IMR-90 (cell line): ENCODE data around the gene CD9. TPM values are rescaled to one million over a fixed set of nuclear protein-coding genes. Genes with fewer than 3 reads are reported as not detected.

Experiments
- ATAC-seq: fragments of 200-7000 bp; cut with Tn5 transposase; 2 replicates; pipeline ENCODE4 v1.9.1; 2020; ENCODE audit warnings: low read depth, mild to moderate bottlenecking, moderate library complexity
- BruUV-seq: library from RNA; stranded (reverse); fragments of 400-500 nt; replicated peaks from 2 replicates; lab custom pipeline; 2021; lab: Mats Ljungman, UMichigan
- CTCF ChIA-PET: fragments of 300-600 bp; formaldehyde crosslinking; extraction: SDS; loops from one replicate; lab custom pipeline; 2021; ENCODE audit warnings: antibody characterized with exemption; lab: Yijun Ruan, JAX
- POLR2A ChIA-PET: fragments of 300-600 bp; sonication (Branson Sonifier 250); formaldehyde crosslinking; loops from one replicate; lab custom pipeline; 2022; ENCODE audit warnings: antibody characterized with exemption; ENCODE audit not compliant: unreplicated experiment; lab: Charles Lee
- DNase-seq: peaks from one replicate; pipeline ENCODE4 v3.0.0; 2013
- H2AFZ ChIP-seq: replicated peaks from 2 replicates; pipeline ENCODE3; 2013; ENCODE audit warnings: low read length, mild to moderate bottlenecking; ENCODE audit not compliant: poor library complexity
- H2AK5ac ChIP-seq: 2 replicates; pipeline ENCODE4 v1.6.1; 2013; ENCODE audit warnings: low read depth, low read length, inconsistent platforms
- H2AK9ac ChIP-seq: replicated peaks from 2 replicates; pipeline ENCODE3; 2013; ENCODE audit warnings: mild to moderate bottlenecking, low read depth, low read length, moderate library complexity; ENCODE audit not compliant: poor library complexity
- H2BK120ac ChIP-seq: 2 replicates; pipeline ENCODE4 v1.6.1; 2013; ENCODE audit warnings: low read depth, low read length, inconsistent platforms
- H2BK15ac ChIP-seq: 3 replicates; pipeline ENCODE4 v1.6.1; 2013; ENCODE audit warnings: low read depth, low read length, inconsistent platforms
- H2BK20ac ChIP-seq: 2 replicates; pipeline ENCODE4 v1.6.1; 2013; ENCODE audit warnings: low read depth, mild to moderate bottlenecking, inconsistent platforms, low read length, moderate library complexity
- H2BK5ac ChIP-seq: 2 replicates; pipeline ENCODE4 v1.6.1; 2013; ENCODE audit warnings: mild to moderate bottlenecking, low read depth, low read length, inconsistent platforms; ENCODE audit not compliant: poor library complexity, severe bottlenecking
- H3K14ac ChIP-seq: replicated peaks from 2 replicates; pipeline ENCODE4 v1.6.1; 2013; ENCODE audit warnings: low read depth, low read length, inconsistent platforms
- H3K18ac ChIP-seq: 2 replicates; pipeline ENCODE4 v1.6.1; 2013; ENCODE audit warnings: low read depth, low read length, control low read depth
- H3K23ac ChIP-seq: 2 replicates; pipeline ENCODE4 v1.6.1; 2013; ENCODE audit warnings: low read depth, low read length, inconsistent platforms
- H3K27ac ChIP-seq: 2 replicates; pipeline ENCODE4 v1.5.1; 2013; ENCODE audit warnings: mild to moderate bottlenecking, control low read depth, low read length; ENCODE audit not compliant: insufficient read depth
- H3K27me3 ChIP-seq: 2 replicates; pipeline ENCODE4 v1.6.1; 2013; ENCODE audit warnings: low read length; ENCODE audit not compliant: control insufficient read depth, insufficient read depth
- H3K36me3 ChIP-seq: 2 replicates; pipeline ENCODE4 v1.6.1; 2013; ENCODE audit warnings: low read length, mixed read lengths; ENCODE audit not compliant: control insufficient read depth, insufficient read depth
- H3K4ac ChIP-seq: 2 replicates; pipeline ENCODE4 v1.6.1; 2013; ENCODE audit warnings: low read depth, low read length, inconsistent platforms
- H3K4me1 ChIP-seq: 2 replicates; pipeline ENCODE4 v1.6.1; 2013; ENCODE audit warnings: low read length, mixed read lengths; ENCODE audit not compliant: control insufficient read depth, insufficient read depth
- H3K4me2 ChIP-seq: 2 replicates; pipeline ENCODE4 v1.6.1; 2013; ENCODE audit warnings: low read depth, mild to moderate bottlenecking, control low read depth, low read length, moderate library complexity
- H3K4me3 ChIP-seq: 2 replicates; pipeline ENCODE4 v1.5.1; 2013; ENCODE audit warnings: low read depth, mild to moderate bottlenecking, control low read depth, low read length, moderate library complexity; ENCODE audit not compliant: insufficient read depth
- H3K56ac ChIP-seq: 2 replicates; pipeline ENCODE4 v1.6.1; 2013; ENCODE audit warnings: low read length, inconsistent platforms; ENCODE audit not compliant: insufficient read depth; ENCODE audit errors: extremely low read depth
- H3K79me1 ChIP-seq, 2 experiments: 2 replicates each; pipeline ENCODE4 v1.6.1; 2013; ENCODE audit warnings: low read length in 2 of 2, inconsistent platforms in 1 of 2, low read depth in 1 of 2
- H3K9ac ChIP-seq: 2 replicates; pipeline ENCODE4 v1.6.1; 2013; ENCODE audit warnings: low read depth, low read length, control low read depth
- H3K9me1 ChIP-seq: 2 replicates; pipeline ENCODE4 v1.6.1; 2013; ENCODE audit warnings: low read length, inconsistent platforms; ENCODE audit not compliant: insufficient read depth
- H3K9me3 ChIP-seq: 2 replicates; pipeline ENCODE4 v1.6.1; 2013; ENCODE audit warnings: low read length; ENCODE audit not compliant: control insufficient read depth, insufficient read depth
- H4K20me1 ChIP-seq: 2 replicates; pipeline ENCODE4 v1.6.1; 2013; ENCODE audit warnings: low read length, inconsistent platforms; ENCODE audit not compliant: insufficient read depth
- H4K5ac ChIP-seq: 2 replicates; pipeline ENCODE4 v1.6.1; 2013; ENCODE audit warnings: mild to moderate bottlenecking, low read depth, low read length, control low read depth
- H4K8ac ChIP-seq, 2 experiments: 2 replicates each; pipeline ENCODE4 v1.6.1; 2013; ENCODE audit warnings: low read depth in 2 of 2, low read length in 2 of 2, control low read depth in 1 of 2, inconsistent platforms in 1 of 2
- H4K91ac ChIP-seq: 2 replicates; pipeline ENCODE4 v1.6.1; 2013; ENCODE audit warnings: low read depth, low read length, inconsistent platforms; ENCODE audit not compliant: insufficient read depth
- BHLHE40 ChIP-seq: fragments of 150-350 bp; IDR thresholded peaks from 2 replicates; pipeline ENCODE4 v1.6.1; 2016; ENCODE audit warnings: mild to moderate bottlenecking, low read depth, low read length
- CEBPB ChIP-seq: IDR thresholded peaks from 2 replicates; pipeline ENCODE4 v1.6.1; 2012; ENCODE audit warnings: low read depth, low read length, improper control_type of control experiment
- CHD1 ChIP-seq: IDR thresholded peaks from 2 replicates; pipeline ENCODE4 v1.6.1; 2012; ENCODE audit warnings: low read depth, low read length, improper control_type of control experiment
- ELK1 ChIP-seq: fragments of 150-350 bp; IDR thresholded peaks from 2 replicates; pipeline ENCODE4 v1.6.1; 2016; ENCODE audit warnings: low read depth, mild to moderate bottlenecking, low read length, moderate library complexity, borderline replicate concordance
- MAZ ChIP-seq: IDR thresholded peaks from 2 replicates; pipeline ENCODE4 v1.6.1; 2012; ENCODE audit warnings: low read depth, mild to moderate bottlenecking, low read length, improper control_type of control experiment, moderate library complexity, borderline replicate concordance
- MXI1 ChIP-seq: IDR thresholded peaks from 2 replicates; pipeline ENCODE4 v1.6.1; 2012; ENCODE audit warnings: low read depth, mild to moderate bottlenecking, low read length, moderate library complexity, borderline replicate concordance
- NFE2L2 ChIP-seq: fragments of 150-350 bp; IDR thresholded peaks from 2 replicates; pipeline ENCODE4 v1.6.1; 2016; ENCODE audit warnings: low read depth, mild to moderate bottlenecking, low read length
- POLR2A ChIP-seq: IDR thresholded peaks from 2 replicates; pipeline ENCODE4 v1.6.1; 2012; ENCODE audit warnings: mild to moderate bottlenecking, low read depth, low read length
- RCOR1 ChIP-seq: IDR thresholded peaks from 2 replicates; pipeline ENCODE4 v1.6.1; 2012; ENCODE audit warnings: mild to moderate bottlenecking, low read length, improper control_type of control experiment; ENCODE audit not compliant: insufficient replicate concordance
- RFX5 ChIP-seq: IDR thresholded peaks from 2 replicates; pipeline ENCODE4 v1.8.0; 2012; ENCODE audit warnings: low read depth, mild to moderate bottlenecking, low read length, moderate library complexity
- USF2 ChIP-seq: fragments of 150-350 bp; IDR thresholded peaks from 2 replicates; pipeline ENCODE4 v1.6.1; 2017; ENCODE audit warnings: mild to moderate bottlenecking, antibody characterized with exemption, low read length, low read depth
- WGBS, 2 experiments: methylation state at CpG; one replicate each; pipeline versions ENCODE4 v1.1.5 to v1.1.7; 2013; ENCODE audit warnings: missing lambda C conversion rate in 2 of 2; ENCODE audit not compliant: insufficient read length in 1 of 2; ENCODE audit errors: extremely low coverage in 2 of 2; 5-methylcytosine and 5-hydroxymethylcytosine counted together
- dilution Hi-C: fragments of 300-500 bp; cut with HindIII; formaldehyde crosslinking; loops from one replicate; pipeline ENCODE4 v1.14.3; 2018; ENCODE audit warnings: low sequenced_read_pairs; ENCODE audit not compliant: unreplicated experiment
- in situ Hi-C: fragments of 300-500 bp; cut with MboI; formaldehyde crosslinking; loops from 3 replicates; pipeline ENCODE4 v1.14.3; 2019; ENCODE audit warnings: low sequenced_read_pairs, inconsistent platforms, mixed read lengths
- intact Hi-C: fragments of 100-400 bp; cut with micrococcal nuclease; formaldehyde crosslinking; loops from 2 replicates; pipeline ENCODE4 v1.10.0; 2022
- polyA plus RNA-seq, 3 experiments: library from polyadenylated mRNA; depleted of rRNA; stranded (reverse); fragments of >200 nt; gene quantifications; 2 replicates each; pipeline ENCODE4 v1.2.3, GENCODE V29; 2012; ENCODE audit warnings: low replicate concordance in 1 of 3
- total RNA-seq: library from RNA; depleted of rRNA; stranded (reverse); fragments of >200 nt; gene quantifications from 2 replicates; pipeline ENCODE4 v1.2.3, GENCODE V29; 2012

The CD9 gene
- total and polyA plus RNA-seq, 2 of the 4 experiments (the other 2 are of a cell fraction) = 48.8 to 70.9 TPM

GRCh38 chr12:6185961-6186827 lies 14.0 kb upstream of the CD9 start:
- Histone ChIP-seq H3K9ac (no peak overlapping the region), H3K9me1 (peaks cover 19% of the 10 kb centered on the region), H3K36me3 (no peaks in the 10 kb centered on the region), H2BK20ac (no peak overlapping the region), H4K20me1 (no peaks in the 10 kb centered on the region; the same call in 1 of the 2 replicates), H3K9me3 (no peaks in the 10 kb centered on the region), H2AFZ (peak overlapping the region; percentile 76), H3K79me1 (peaks cover 0 to 3% of the 10 kb centered on the region in 2 experiments; a peak in 1 of 4 replicates), H3K4me2 (no peak overlapping the region), H3K27ac (no peak overlapping the region), H3K56ac (no peak overlapping the region), H4K8ac (no peak overlapping the region), H3K23ac (no peak overlapping the region), H3K4me3 (no peak overlapping the region), H3K18ac (no peak overlapping the region), H2AK9ac (no peak overlapping the region), H3K27me3 (peaks cover 6% of the 10 kb centered on the region; the same call in 1 of the 2 replicates), H4K91ac (no peak overlapping the region), H2AK5ac (no peak overlapping the region), H3K4ac (no peak overlapping the region), H3K4me1 (peaks cover 18% of the 10 kb centered on the region), H3K14ac (no peak overlapping the region), H4K5ac (no peak overlapping the region), H2BK5ac (no peak overlapping the region), H2BK120ac (no peak overlapping the region), H2BK15ac (no peak overlapping the region)
- TF ChIP-seq RFX5 (no peak), POLR2A (no peak), MXI1 (no peak), CHD1 (no peak), MAZ (no peak), NFE2L2 (no peak), ELK1 (no peak), CEBPB (no peak), USF2 (no peak), RCOR1 (no peak), BHLHE40 (no peak)
- ChIA-PET CTCF (interaction anchor here (1.3 kb wide), 1 partner anchor 10 kb away, joined by 6 read pairs; no protein-coding TSS in a partner anchor), POLR2A (no interaction called here)
- no CpG with 5 or more reads among the region's 13 CpGs for WGBS, 2 experiments
- in situ Hi-C loops = loop anchor here (25.0 kb wide), 1 partner anchor 276 kb away; the partner anchor contains the start of genes TAPBPL and VAMP1
- dilution Hi-C loops = no loop called here
- intact Hi-C loops = no loop called here
- ATAC-seq (no peak), DNase-seq (no peak)
- BruUV-seq = no TSS peak
